Osteocyte (in vitro differentiated cells): ENCODE results near the gene KRT4. TPM values are rescaled to one million over a fixed set of nuclear protein-coding genes. Genes with fewer than 3 reads are reported as not detected.

Source experiments
- DNase-seq: peaks from one replicate; pipeline ENCODE4 v3.0.0; 2021; ENCODE audit warnings: mixed read lengths; ENCODE audit not compliant: unreplicated experiment; ENCODE audit errors: extremely low spot score
- H3K27ac Mint-ChIP-seq: one replicate; pipeline ENCODE4 v1.8.0; 2021; ENCODE audit warnings: mild to moderate bottlenecking, mixed read lengths; ENCODE audit not compliant: unreplicated experiment
- H3K27me3 Mint-ChIP-seq: one replicate; pipeline ENCODE4 v1.8.0; 2021; ENCODE audit warnings: mixed read lengths; ENCODE audit not compliant: unreplicated experiment
- H3K36me3 Mint-ChIP-seq: one replicate; pipeline ENCODE4 v1.8.0; 2021; ENCODE audit warnings: mixed read lengths; ENCODE audit not compliant: unreplicated experiment
- H3K4me1 Mint-ChIP-seq: one replicate; pipeline ENCODE4 v1.8.0; 2021; ENCODE audit warnings: mixed read lengths; ENCODE audit not compliant: unreplicated experiment
- H3K4me3 Mint-ChIP-seq: one replicate; pipeline ENCODE4 v1.8.0; 2021; ENCODE audit warnings: mild to moderate bottlenecking, moderate library complexity, mixed read lengths; ENCODE audit not compliant: unreplicated experiment
- H3K9me3 Mint-ChIP-seq: one replicate; pipeline ENCODE4 v1.8.0; 2021; ENCODE audit warnings: mixed read lengths; ENCODE audit not compliant: unreplicated experiment
- CTCF ChIP-seq: fragments of 200-600 bp; sonication (generic); IDR thresholded peaks from 2 replicates; pipeline ENCODE4 v1.5.0; 2021; ENCODE audit warnings: antibody characterized with exemption, mild to moderate bottlenecking, moderate library complexity
- total RNA-seq: library from RNA; stranded (reverse); gene quantifications from 2 replicates; pipeline ENCODE4 v1.2.1, GENCODE V29; 2021

KRT4 gene
- total RNA-seq, 1 donor from 2014 or later = not detected

GRCh38 chr12:52828156-52828555, 14.2 kb upstream of the KRT4 start:
- Mint-ChIP-seq H3K27ac (no peak overlapping the region), H3K4me1 (no peaks in the 10 kb centered on the region), H3K9me3 (no peaks in the 10 kb centered on the region), H3K36me3 (no peaks in the 10 kb centered on the region), H3K4me3 (no peak overlapping the region), H3K27me3 (peaks cover 12% of the 10 kb centered on the region)
- DNase-seq = no peak
- TF ChIP-seq CTCF = no peak

- DNase-seq = no peak
- no peak for TF ChIP-seq CTCF
- H3K27me3 Mint-ChIP-seq = peaks cover 12% of the 10 kb centered on the region
- H3K36me3 Mint-ChIP-seq = no peaks in the 10 kb centered on the region
- H3K4me3 Mint-ChIP-seq = no peak overlapping the region
- H3K9me3 Mint-ChIP-seq = no peaks in the 10 kb centered on the region
- H3K27ac Mint-ChIP-seq = no peak overlapping the region
- H3K4me1 Mint-ChIP-seq = no peaks in the 10 kb centered on the region
Observed at GRCh38 chr12:52827499-52828090, 13.7 kb upstream of the KRT4 start.

GRCh38 chr12:52826611-52827498, 12.9 kb upstream of the KRT4 start:
- Mint-ChIP-seq H3K27ac (no peak overlapping the region), H3K4me3 (no peak overlapping the region), H3K4me1 (no peaks in the 10 kb centered on the region), H3K27me3 (peaks cover 12% of the 10 kb centered on the region), H3K36me3 (no peaks in the 10 kb centered on the region), H3K9me3 (no peaks in the 10 kb centered on the region)
- TF ChIP-seq CTCF = no peak
- DNase-seq = no peak

GRCh38 chr12:52825961-52826360, 12.0 kb upstream of the KRT4 start:
- Mint-ChIP-seq H3K27ac (no peak overlapping the region), H3K9me3 (no peaks in the 10 kb centered on the region), H3K4me3 (no peak overlapping the region), H3K4me1 (no peaks in the 10 kb centered on the region), H3K36me3 (no peaks in the 10 kb centered on the region), H3K27me3 (peaks cover 12% of the 10 kb centered on the region)
- no peak for DNase-seq
- TF ChIP-seq CTCF = no peak

- Mint-ChIP-seq H3K4me1 (no peaks in the 10 kb centered on the region), H3K27ac (no peak overlapping the region), H3K9me3 (no peaks in the 10 kb centered on the region), H3K27me3 (peaks cover 15% of the 10 kb centered on the region), H3K4me3 (no peak overlapping the region), H3K36me3 (no peaks in the 10 kb centered on the region)
- DNase-seq = no peak
- no peak for TF ChIP-seq CTCF
Observed at GRCh38 chr12:52824741-52825410, 11.0 kb upstream of the KRT4 start.
